Measurements from ENCODE around the gene ORC4.

GRCh38 chr2:147924647-147925046, 95.9 kb downstream of the ORC4 start:
- TF ChIP-seq, protein P1, sequence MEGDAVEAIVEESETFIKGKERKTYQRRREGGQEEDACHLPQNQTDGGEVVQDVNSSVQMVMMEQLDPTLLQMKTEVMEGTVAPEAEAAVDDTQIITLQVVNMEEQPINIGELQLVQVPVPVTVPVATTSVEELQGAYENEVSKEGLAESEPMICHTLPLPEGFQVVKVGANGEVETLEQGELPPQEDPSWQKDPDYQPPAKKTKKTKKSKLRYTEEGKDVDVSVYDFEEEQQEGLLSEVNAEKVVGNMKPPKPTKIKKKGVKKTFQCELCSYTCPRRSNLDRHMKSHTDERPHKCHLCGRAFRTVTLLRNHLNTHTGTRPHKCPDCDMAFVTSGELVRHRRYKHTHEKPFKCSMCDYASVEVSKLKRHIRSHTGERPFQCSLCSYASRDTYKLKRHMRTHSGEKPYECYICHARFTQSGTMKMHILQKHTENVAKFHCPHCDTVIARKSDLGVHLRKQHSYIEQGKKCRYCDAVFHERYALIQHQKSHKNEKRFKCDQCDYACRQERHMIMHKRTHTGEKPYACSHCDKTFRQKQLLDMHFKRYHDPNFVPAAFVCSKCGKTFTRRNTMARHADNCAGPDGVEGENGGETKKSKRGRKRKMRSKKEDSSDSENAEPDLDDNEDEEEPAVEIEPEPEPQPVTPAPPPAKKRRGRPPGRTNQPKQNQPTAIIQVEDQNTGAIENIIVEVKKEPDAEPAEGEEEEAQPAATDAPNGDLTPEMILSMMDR (conservative IDR thresholded peaks at IDR 0.05 in 1 of 2, IDR thresholded peaks at IDR 0.05 in 1 of 2; ENCODE audit: extremely low read depth in 1 of 2, insufficient read depth in 1 of 2, low read depth in 1 of 2, low read length in 2 of 2) = no peak
- TF ChIP-seq EZH2 (IDR thresholded peaks at IDR 0.05; ENCODE audit: borderline replicate concordance, low read length) = no peak

All from mammary epithelial cell (primary cell).